ENCODE measurements around the gene RNLS. TPM values are rescaled to one million over a fixed set of nuclear protein-coding genes. Genes with fewer than 3 reads are reported as not detected.

Gene RNLS
- total RNA-seq, 1 experiment from 2014 or later, result 8.7 TPM

DNA sequence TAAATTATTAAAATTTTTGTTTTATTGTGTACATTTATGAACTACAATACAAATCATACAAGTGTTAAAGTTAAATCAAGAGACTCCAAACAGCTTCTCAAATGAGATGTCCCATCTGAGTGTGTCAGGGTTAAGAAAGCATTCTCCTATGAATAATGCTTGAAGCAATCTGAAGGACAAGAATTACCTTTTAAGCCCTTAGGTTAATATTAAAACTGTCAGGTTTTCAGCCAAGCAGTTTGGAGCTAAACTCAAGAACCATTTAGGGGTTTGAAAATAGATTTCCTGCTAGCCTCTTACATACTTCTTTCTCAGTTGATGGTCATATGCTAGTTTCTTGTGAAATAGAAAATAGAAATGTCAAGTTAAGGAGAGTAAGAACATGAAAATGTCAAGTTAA, 41.7 kb upstream of the RNLS start:
- Mint-ChIP-seq H3K27me3 (ENCODE audit: low read depth) (no peaks in the 10 kb centered on the region; the same call in 1 of the 2 replicates), H3K4me3 (no peak overlapping the region), H3K4me1 (0 out of 2 replicates have a peak, but pooled peaks cover 5% of the 10 kb centered on the region), H3K27ac (no peak overlapping the region), H3K9me3 (peaks cover 20% of the 10 kb centered on the region; the same call in 1 of the 2 replicates), H3K36me3 (no peaks in the 10 kb centered on the region)
- POLR2A ChIA-PET, result no interaction called here
- no peak for ATAC-seq
- TF ChIP-seq ZBTB21 (CRISPR knock-in tag; IDR thresholded peaks at IDR 0.05; ENCODE audit: borderline replicate concordance) (no peak), NFYB (CRISPR knock-in tag; conservative IDR thresholded peaks at IDR 0.05; ENCODE audit: low read depth) (no peak), NR2C2 (CRISPR knock-in tag; IDR thresholded peaks at IDR 0.05) (no peak), FOXK1 (CRISPR knock-in tag; IDR thresholded peaks at IDR 0.05) (no peak), TEAD4 (CRISPR knock-in tag; IDR thresholded peaks at IDR 0.05) (no peak), ZBTB43 (CRISPR knock-in tag; IDR thresholded peaks at IDR 0.05) (no peak), NR3C1 (CRISPR knock-in tag; conservative IDR thresholded peaks at IDR 0.05; ENCODE audit: low read depth) (no peak), ZMAT4 (CRISPR knock-in tag; IDR thresholded peaks at IDR 0.05) (no peak), USF2 (CRISPR knock-in tag; IDR thresholded peaks at IDR 0.05) (no peak), ZNF281 (CRISPR knock-in tag; IDR thresholded peaks at IDR 0.05) (no peak), ATF3 (CRISPR knock-in tag; conservative IDR thresholded peaks at IDR 0.05) (no peak), USF1 (CRISPR knock-in tag; IDR thresholded peaks at IDR 0.05) (no peak), IRF1 (CRISPR knock-in tag; IDR thresholded peaks at IDR 0.05) (no peak)
- TF ChIP-seq, protein P1, sequence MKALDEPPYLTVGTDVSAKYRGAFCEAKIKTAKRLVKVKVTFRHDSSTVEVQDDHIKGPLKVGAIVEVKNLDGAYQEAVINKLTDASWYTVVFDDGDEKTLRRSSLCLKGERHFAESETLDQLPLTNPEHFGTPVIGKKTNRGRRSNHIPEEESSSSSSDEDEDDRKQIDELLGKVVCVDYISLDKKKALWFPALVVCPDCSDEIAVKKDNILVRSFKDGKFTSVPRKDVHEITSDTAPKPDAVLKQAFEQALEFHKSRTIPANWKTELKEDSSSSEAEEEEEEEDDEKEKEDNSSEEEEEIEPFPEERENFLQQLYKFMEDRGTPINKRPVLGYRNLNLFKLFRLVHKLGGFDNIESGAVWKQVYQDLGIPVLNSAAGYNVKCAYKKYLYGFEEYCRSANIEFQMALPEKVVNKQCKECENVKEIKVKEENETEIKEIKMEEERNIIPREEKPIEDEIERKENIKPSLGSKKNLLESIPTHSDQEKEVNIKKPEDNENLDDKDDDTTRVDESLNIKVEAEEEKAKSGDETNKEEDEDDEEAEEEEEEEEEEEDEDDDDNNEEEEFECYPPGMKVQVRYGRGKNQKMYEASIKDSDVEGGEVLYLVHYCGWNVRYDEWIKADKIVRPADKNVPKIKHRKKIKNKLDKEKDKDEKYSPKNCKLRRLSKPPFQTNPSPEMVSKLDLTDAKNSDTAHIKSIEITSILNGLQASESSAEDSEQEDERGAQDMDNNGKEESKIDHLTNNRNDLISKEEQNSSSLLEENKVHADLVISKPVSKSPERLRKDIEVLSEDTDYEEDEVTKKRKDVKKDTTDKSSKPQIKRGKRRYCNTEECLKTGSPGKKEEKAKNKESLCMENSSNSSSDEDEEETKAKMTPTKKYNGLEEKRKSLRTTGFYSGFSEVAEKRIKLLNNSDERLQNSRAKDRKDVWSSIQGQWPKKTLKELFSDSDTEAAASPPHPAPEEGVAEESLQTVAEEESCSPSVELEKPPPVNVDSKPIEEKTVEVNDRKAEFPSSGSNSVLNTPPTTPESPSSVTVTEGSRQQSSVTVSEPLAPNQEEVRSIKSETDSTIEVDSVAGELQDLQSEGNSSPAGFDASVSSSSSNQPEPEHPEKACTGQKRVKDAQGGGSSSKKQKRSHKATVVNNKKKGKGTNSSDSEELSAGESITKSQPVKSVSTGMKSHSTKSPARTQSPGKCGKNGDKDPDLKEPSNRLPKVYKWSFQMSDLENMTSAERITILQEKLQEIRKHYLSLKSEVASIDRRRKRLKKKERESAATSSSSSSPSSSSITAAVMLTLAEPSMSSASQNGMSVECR (CRISPR knock-in tag; IDR thresholded peaks at IDR 0.05; ENCODE audit: borderline replicate concordance), result no peak
- TF ChIP-seq, protein P2, sequence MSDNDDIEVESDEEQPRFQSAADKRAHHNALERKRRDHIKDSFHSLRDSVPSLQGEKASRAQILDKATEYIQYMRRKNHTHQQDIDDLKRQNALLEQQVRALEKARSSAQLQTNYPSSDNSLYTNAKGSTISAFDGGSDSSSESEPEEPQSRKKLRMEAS (CRISPR knock-in tag; IDR thresholded peaks at IDR 0.05), result no peak
- TF ChIP-seq, protein P3, sequence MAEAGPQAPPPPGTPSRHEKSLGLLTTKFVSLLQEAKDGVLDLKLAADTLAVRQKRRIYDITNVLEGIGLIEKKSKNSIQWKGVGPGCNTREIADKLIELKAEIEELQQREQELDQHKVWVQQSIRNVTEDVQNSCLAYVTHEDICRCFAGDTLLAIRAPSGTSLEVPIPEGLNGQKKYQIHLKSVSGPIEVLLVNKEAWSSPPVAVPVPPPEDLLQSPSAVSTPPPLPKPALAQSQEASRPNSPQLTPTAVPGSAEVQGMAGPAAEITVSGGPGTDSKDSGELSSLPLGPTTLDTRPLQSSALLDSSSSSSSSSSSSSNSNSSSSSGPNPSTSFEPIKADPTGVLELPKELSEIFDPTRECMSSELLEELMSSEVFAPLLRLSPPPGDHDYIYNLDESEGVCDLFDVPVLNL (CRISPR knock-in tag; IDR thresholded peaks at IDR 0.05; ENCODE audit: borderline replicate concordance, low read depth), result no peak
- no peak for DNase-seq (ENCODE audit: low spot score)
- CTCF ChIA-PET, result no interaction called here

Data from WTC11 (cell line).